HG03280 (cell line): Measurements from ENCODE around the gene NAT14.

ENCODE experiments used
- ATAC-seq: cut with Tn5 transposase; IDR thresholded peaks from one replicate; pipeline ENCODE4 v1.9.1; 2021; ENCODE audit warnings: mild to moderate bottlenecking, moderate library complexity; ENCODE audit not compliant: unreplicated experiment

NAT14 gene

DNA sequence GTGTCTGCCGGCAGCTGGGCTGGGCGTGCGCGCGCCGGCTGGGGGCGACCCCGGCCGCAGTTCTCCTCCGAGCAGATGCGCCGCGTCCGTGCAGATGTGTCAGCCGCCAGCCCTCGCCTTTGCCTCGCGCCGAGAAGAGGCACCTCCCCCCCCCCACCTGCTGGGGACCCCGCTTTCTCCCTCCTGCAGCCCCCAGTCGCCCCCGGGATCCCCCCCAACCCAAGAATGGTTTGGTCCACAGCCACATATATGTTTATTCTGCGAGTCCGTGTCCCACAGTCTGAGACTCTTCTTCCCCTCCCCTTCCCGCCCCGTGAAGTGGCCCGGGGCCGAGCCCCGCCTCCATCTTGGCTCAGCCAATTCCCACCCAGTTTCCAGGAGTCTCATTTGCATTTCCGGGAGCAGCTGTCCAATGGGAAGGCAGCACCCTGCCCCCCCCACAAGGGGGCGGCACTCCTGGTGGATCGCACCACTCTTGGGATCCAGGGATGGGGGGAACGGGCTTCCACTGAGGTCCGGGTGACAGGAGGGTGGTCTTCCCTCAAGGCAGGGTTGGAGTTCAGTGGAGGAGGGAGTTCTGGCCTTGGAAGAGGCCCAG lies 32.1 kb upstream of the NAT14 start:
- ATAC-seq: no peak

DNA sequence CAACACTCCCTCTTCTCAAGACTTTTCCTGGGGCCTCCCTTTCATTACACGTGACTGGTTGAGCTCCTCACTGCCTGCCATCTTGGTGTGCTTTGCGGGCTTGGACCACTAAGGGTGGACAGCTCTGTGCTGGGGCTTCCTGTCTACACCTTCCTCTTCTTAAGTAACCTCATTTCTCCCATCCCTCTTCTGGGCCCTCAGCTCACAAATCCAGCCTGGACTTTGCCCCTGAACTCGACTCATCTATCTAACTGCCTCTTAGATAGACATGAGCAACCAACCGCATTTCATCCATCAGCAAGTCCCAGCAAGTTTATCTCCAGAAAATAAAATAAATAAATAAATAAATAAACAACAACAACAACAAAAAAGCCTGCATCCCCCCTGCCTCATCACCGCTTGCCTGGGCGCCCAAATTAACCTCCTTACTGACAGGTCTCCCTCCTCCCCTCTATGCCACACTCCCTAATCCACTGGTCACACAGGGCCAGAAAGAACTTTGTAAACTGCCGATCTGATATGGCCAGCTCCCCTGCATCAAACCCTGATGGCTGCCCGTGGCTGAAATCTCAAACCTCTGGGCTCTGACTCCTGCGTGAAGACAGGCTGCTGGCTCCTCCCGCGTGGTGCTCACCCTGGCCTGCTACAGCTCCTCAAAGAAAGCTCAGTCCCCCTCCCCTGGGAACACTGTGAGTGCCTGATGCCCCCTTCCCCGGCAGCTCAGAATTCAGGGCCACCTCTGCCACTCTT lies 31.3 kb upstream of the NAT14 start:
- no peak for ATAC-seq

DNA sequence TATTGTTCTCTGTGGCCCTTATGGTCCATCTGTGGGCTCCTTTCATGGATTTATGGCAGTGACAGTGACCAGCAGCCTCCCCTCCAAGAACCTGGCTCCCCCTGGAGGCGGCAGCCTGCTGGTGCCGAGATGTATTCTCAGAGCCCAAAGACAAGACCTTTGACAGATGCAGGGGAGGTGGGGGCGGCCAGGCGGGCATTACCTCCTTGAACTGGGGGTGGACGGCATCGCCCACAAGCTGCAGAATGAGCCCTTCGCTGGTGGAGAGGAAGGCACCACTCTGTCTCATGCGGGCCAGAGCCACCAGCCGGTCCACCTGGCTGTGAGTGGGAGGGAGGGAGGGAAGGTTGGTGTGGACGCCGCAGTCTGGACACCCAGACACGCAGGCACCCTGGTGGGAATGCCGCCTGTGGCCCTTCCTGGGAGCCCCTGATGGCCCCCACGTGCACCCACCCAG lies 30.2 kb upstream of the NAT14 start:
- no peak for ATAC-seq

DNA sequence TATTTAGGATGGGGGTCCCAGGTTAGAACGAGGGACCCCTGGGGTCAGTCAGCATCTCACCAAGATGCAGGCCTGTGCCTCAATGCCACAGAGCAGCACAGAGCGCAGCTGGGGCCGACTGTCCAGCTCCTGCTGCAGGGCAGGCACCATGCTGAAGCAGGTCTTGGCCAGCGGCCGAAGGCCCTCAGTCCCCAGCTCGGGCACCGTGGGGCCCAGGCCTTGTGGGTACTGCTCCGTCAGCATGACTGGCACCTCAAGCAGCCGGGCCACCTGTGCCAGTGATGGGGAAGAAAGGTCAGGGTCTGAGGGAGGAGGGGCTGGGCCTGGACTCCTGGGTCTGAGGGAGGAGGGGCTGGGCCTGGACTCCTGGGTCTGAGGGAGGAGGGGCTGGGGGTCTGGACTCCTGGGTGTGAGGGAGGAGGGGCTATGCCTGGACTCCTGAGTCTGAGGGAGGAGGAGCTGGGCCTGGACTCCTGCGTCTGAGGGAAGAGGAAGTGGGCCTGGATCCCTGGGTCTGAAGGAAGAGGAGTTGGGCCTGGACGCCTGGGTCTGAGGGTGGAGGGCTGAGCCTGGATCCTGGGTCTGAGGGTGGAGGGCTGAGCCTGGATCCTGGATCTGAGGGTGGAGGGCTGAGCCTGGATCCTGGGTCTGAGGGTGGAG lies 29.3 kb upstream of the NAT14 start:
- no peak for ATAC-seq

DNA sequence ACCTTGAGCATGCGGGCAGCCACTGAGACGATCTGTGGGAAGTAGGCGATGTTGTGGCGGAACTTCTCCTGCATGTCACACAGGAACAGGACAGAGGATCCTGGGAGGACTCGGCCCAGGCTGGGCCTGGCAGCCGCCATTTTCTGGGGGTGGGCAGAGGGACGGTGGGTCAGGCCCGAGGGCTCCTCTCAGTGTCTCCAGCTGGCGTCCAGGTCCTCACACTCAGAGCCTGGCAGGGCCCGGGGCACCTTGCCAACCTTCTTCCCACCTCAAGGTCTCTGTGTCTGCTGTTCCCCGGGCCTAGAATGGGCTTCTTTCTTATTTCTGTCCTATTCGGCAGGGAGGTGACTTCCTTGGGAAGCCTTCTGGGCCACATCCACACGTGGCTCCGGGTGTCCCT lies 28.6 kb upstream of the NAT14 start:
- no peak for ATAC-seq

DNA sequence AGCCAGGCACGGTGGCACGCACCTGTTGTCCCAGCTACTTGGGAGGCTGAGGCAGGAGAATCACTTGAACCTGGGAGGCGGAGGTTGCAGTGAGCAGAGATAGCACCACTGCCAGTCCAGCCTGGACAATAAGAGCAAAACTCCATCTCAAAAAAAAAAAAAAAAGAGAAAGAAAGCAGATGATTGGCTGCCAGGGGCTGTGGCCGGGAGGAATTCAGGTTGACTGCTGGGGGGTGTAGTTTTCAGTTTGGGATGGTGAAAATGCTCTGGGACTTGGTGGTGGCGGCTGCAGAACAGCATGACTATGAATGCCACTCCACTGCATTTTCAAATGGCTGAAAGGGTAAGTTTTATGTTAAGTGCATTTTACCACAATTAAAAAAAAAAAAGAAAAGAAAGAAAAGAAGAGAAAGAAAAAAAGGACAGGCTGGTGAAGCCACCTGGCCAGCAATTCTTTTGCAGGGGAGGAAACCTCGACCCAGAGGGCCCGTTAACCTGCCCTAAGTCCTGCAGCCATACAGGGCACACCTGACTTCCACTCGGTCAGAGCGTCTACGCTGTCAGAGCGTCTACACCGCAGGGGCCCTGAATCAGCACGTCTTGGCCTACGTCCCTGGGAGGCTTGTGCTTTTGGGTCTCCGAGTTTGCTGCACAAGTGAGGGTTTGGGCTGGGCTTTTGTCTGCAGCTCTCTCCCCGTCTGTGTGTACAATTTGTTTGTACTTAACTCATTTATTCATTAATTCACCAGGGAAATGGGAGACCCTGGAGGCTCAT lies 27.1 kb upstream of the NAT14 start:
- ATAC-seq: no peak

DNA sequence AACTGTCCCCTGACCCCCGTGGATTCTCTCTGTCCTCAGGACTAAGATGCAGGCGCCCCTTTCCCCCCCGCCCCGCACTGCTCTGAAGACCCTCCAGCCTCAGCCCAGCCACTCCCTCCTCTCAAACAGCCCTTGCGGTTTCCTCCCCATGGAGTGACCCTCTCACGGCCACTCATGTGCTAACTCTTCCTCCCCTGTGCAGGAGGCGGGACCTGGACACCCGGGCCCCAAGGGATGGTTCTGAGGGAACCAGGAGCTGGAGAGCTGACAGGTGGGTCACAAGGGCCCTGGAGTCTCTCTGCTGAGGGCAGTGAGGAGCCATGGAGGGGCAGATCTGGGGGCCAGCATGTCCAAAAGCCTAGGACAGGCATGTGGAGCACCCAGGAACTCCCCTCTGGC lies 25.4 kb upstream of the NAT14 start:
- no peak for ATAC-seq

DNA sequence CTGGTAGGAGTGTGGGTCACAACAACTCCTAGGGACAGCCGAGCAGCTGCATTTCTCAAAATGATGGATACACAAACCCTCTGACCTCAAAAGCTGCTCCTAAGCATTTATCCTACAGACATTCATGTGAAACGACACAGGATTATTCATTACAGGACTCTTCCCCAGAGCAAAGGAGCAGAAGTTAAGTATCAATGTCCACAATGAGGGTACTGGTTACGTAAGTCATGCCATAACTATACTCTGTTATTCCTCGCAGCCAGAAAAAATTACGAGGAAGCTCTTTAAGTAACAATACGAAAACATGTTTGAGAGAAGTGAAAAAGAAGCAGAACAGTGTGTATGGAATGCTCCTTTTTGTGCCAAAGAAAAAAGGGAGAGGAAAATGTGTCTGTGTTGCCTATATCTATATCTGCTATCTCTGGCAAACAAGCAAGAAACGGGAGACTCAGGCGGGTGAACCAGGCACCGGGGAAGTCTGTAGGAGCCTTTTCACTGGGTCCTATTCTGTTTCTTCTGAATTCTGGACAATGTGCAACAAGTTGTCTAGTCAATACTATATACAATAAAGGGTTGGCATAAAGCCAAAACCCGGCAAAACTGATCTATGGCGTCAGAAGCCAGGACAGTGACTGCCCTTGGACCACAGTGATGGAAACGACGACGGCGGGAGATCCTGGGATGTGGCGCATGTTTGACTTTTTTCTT lies 24.9 kb upstream of the NAT14 start:
- no peak for ATAC-seq

DNA sequence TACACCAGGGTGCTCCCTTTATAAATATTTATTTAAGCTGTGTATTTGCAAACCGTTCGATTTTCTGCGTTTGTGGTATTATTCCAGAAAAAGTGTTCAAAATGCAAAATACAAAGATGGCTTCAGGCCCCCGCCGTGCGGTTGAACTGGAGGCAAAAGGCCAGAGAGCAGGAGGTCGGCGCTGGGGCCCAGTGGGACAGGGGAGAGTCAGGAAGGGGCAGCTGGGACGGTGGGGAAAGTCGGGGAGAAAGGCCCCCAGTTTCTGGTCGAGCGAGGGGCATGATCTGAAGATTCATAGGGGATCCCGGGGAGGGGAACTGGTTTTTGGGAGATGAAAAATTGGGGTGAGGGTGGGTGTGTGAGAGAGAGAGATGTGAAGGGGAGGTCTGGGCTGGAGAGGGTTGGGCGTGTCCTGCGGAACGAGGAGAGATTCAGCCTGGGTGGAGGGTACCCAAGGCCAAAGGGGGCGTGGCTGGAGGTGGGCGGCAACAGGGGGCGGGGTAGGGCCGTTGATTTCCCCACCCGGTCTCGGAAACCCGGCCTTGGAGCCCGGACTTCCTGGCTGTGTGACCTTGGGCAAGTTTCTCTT lies 24.2 kb upstream of the NAT14 start:
- no peak for ATAC-seq

DNA sequence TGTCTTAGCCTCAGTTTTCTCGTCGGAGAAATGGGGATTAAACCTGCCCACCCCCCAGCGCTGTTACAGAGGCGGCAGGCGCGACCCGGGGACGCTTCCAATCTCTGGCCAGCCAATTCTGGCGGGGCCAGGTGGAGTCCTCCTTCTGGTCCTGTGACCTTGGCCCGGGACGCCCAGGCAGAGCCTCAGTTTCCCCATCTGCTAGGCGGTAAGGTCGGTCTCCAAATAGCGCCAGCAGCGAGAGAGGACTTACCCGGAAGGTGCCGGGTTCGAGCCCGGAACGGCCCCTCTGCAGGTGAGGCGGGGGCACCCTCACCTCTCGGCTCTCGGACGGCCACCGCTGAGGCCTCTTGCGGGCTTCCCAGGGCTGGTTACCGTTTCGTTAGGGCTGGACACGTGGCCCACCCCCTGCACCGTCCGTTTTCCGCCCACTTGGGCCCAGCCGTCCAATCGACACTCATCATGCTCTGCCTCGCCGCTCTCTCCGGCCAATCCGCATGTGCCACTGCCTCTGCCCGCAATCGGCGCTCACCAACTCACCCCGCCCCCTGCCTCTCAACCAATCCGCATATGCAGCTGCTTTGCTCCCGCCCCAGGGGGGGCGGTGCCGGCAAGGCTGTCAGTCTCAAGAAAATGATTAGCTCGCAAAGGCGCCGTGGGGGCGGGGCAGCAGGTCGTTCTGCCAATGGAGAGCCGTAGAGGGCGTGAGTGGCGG lies 23.6 kb upstream of the NAT14 start, which contains the start of gene ISOC2:
Gene ISOC2 (minus strand): TSS at position 384 of the 715 bp plus-strand sequence. CDS start 5,156 bp downstream, outside the sequence.
- peak; percentile 94 for ATAC-seq

DNA sequence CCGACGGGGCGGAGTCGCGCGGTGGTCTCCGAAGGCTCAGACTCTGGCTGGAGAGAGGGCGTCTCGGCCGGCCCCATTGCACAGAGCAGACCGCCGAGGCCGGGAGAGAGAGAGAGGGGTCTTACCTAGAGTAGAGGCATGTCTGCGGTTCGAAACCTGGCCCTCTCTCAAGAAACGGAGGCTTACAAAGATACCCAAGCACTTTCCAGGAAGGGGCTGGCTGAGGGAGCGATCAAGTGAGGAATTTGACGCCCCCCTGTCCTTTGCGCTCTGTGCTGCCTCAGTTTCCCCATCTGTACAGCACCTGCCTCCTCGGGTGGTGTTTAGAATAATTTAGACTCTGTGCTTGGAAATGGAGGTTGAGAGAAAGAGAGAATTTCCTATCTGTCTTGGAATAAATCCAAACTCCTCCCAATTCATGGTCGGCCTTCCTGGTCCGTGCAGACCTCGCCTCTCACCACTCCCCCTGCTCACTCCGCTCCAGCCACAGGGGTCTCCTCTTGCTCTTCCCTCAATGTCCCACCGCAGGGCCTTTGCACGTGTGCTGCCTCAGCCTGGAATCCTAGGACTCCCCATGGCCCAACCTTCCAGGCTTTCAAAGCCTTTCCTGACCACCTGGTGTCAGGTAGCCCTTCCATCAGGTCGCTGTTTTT lies 22.9 kb upstream of the NAT14 start:
- ATAC-seq: no peak

DNA sequence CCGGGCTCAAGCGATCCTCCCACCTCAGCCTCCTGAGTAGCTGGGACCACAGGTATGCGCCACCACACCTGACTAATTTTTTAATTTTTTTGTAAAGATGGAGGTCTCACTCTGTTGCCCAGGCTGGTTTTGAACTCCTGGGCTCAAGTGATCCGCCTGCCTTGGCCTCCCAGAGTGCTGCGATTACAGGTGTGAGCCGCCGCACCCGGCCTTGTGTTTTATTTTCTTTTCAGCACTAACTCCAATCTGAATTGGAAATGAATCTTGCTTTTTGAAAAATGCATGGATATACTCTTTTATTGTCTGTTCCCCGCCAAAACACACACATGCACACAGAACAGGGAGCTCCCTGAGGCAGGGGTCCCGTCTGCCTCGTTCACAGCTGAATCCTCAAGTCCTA lies 22.3 kb upstream of the NAT14 start:
- no peak for ATAC-seq

DNA sequence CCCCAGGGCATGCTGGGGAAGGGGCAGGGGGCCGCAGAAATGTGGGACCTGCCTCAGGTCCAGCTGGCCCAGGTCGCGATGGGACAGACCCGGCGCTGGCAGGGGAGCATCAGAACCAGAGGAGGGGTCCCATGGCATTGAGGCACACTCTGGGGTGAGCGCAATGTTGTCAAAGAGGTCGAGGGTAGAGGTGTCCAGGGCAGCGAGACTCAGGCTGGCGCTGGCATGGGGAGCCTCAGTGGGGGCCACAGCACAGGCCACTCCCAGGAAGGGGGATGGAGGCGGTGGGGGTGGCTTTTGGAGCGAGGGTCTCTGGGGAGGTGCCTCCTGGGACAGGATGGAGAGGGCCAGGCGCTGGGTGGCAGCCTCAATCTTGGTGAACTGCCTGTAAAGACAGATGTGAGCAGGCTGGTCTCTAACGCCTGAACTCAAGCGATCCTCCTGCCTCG lies 21.4 kb upstream of the NAT14 start:
- ATAC-seq: no peak

DNA sequence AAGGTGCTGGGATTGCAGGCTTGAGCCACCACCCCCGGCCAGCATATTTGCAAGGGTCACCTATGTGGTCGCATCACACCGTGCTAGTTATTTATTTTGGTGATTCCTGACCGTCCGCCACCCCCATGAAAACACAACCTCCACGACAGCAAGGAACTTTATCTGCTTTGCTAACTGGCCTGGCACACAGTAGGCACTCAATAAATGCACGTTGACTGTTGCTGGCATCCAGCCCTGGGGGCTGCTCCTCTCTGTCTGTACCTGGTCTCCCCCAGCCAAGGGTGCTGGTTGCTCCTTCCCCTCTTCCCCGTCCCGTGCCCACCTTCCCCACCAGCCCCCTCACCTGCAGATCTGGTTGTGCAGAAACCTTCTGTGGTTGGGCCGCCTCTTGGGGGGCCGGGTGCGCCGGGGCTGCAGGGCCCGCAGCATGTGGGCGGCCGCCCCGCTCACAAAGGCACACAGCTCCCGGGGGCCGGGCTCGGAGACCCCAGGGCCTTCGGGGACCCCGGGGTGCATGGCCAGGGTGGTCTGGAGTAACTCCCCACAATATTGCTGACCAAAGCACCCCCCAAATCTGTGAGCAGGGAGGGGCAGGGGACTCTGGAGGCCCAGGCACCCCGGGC lies 20.8 kb upstream of the NAT14 start:
- ATAC-seq: no peak

DNA sequence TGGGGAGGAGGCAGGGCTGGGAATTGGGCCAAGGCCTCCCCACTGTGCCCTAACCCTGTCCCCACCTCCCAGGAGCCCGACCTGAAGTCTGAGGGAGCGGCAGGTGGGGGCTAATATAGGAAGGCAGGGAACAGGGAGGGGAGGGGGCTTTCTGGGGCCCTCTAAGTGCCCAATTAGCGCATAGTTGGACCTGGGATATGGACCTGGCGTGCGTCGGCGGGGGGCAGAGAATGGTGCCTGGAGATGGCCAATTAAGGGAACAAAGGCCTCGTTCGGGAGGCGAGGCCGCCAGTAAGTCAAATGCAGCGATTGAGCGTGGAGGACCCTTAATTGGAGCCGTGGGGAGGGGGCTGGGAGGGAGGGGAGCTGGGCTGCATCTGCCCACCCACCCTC lies 20.3 kb upstream of the NAT14 start, which contains the start of gene C19orf85:
Gene C19orf85 (minus strand): TSS at position 90 of the 393 bp plus-strand sequence. CDS start 197 bp downstream, outside the sequence.
- no peak for ATAC-seq

DNA sequence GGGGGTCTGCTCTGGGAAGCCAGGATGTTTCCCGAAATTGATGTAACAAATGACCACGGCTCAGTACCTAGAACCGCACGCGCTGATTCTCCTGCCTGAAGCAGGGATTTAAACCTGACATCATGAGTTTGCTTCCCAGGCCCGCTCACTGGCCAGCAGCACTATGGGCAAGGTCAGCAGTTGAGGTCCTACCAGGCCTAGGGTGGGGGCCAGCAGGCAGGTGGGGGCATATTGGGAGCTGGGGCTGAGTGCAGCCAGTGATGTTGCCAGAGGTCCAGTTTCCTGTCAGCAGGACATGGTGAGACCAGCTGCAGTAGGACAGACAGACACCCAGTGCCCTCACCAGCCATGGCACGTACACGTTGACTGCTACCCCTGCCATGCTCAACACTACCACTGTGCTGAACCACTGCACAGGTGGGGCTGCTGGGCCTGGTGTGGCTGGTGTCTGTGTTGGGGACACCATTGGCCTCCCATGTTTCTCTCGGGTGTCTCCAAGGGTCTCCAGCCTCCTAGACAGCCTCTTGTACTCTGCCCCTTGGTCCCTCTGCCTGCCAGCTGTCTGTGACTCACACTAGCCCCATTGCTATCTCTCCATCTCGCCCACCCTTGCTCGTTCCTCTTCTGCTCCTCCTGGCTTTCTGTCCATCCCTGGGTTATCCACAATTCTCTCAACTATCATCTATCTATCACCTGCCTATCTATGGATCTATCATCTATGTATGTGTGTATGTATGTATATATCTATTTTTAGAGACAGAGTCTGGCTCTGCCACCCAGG lies 19.3 kb upstream of the NAT14 start:
- ATAC-seq: no peak

DNA sequence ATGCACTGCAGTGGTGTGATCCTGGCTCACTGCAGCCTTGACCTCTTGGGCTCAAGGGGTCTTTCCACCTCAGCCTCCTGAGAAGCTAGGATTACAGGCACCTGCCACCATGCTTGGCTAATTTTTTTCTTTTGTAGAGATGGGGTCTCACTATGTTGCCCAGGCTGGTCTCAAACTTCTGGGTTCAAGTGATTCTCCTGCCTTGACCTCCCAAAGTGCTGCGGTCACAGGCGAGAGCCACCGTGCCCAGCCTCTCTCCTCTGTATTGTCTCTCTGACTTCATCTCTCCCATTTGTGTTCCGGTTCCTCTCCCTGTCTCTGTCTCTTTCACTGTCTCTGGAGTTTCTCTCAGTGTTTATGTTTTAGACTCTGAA lies 18.8 kb upstream of the NAT14 start:
- ATAC-seq: no peak
